ENCODE measurements around the gene DNAH6. TPM values are rescaled to one million over a fixed set of nuclear protein-coding genes. Genes with fewer than 3 reads are reported as not detected.

Gene DNAH6
- total and polyA plus RNA-seq, 4 donors = 1.9 to 16.9 (median 8.5) TPM

GRCh38 chr2:84526562-84526961, 10.3 kb downstream of the DNAH6 start:
- Histone ChIP-seq H3K4me3 (no peak overlapping the region), H3K36me3 (ENCODE audit: control insufficient read depth in 4 of 4, insufficient read depth in 4 of 4, low read length in 4 of 4) (no peaks in the 10 kb centered on the region), H3K27ac (ENCODE audit: low read depth in 1 of 2, low read length in 1 of 2) (no peak overlapping the region), H3K4me1 (ENCODE audit: control insufficient read depth in 5 of 5, insufficient read depth in 5 of 5, low read length in 5 of 5) (no peaks in the 10 kb centered on the region), H3K9me3 (ENCODE audit: control insufficient read depth in 4 of 4, insufficient read depth in 3 of 4, low read length in 3 of 4) (no peaks in the 10 kb centered on the region), H3K27me3 (ENCODE audit: control insufficient read depth in 3 of 3, insufficient read depth in 3 of 3, low read length in 2 of 3) (no peaks in the 10 kb centered on the region), H3K9ac (ENCODE audit: insufficient read depth in 1 of 2, low read length in 2 of 2) (no peak overlapping the region)
- DNase-seq (no peak), ATAC-seq (ENCODE audit: insufficient read depth, low FRiP score) (no peak)
- no peak for TF ChIP-seq CTCF (IDR thresholded peaks at IDR 0.05; ENCODE audit: control extremely low read depth, extremely low read depth)
- 60 to 77% methylated on average over 1 of the region's 1 CpG for WGBS, 2 donors

GRCh38 chr2:84527137-84528129, 11.1 kb downstream of the DNAH6 start:
- H3K4me1 ChIP-seq (ENCODE audit: control insufficient read depth in 5 of 5, insufficient read depth in 5 of 5, low read length in 5 of 5) = no peaks in the 10 kb centered on the region
- H3K27ac ChIP-seq (ENCODE audit: low read depth in 1 of 2, low read length in 1 of 2) = no peak overlapping the region
- ATAC-seq (ENCODE audit: insufficient read depth, low FRiP score) (no peak), DNase-seq (no peak)
- no peaks in the 10 kb centered on the region for H3K36me3 ChIP-seq (ENCODE audit: control insufficient read depth in 4 of 4, insufficient read depth in 4 of 4, low read length in 4 of 4)
- H3K27me3 ChIP-seq (ENCODE audit: control insufficient read depth in 3 of 3, insufficient read depth in 3 of 3, low read length in 2 of 3) = no peaks in the 10 kb centered on the region
- 75 to 85% methylated on average over 4 of the region's 4 CpGs for WGBS, 2 donors
- no peak overlapping the region for H3K4me3 ChIP-seq
- H3K9ac ChIP-seq (ENCODE audit: insufficient read depth in 1 of 2, low read length in 2 of 2) = no peak overlapping the region
- H3K9me3 ChIP-seq (ENCODE audit: control insufficient read depth in 4 of 4, insufficient read depth in 3 of 4, low read length in 3 of 4) = no peaks in the 10 kb centered on the region
- no peak for TF ChIP-seq CTCF (IDR thresholded peaks at IDR 0.05; ENCODE audit: control extremely low read depth, extremely low read depth)

DNA sequence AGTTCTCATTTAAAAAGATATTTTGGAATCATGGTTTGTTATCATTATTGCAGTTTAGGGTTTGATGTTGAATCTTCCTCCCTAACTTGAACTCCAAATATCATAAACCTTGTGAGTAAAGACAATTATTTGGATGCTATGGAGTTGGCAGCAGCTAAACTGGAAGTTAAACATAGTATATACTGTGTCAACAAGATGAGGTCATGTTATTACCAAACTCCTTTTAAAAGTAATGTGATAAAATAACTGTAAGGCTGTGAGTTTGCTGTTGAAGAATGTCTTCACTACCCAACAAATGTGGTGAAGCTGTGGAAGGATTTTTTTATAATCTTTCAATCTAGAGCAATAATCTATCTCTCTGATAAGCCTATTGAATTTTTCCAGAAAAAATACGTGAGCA, 16.0 kb downstream of the DNAH6 start:
- ATAC-seq (ENCODE audit: insufficient read depth, low FRiP score) (no peak), DNase-seq (peak in 1 of 3 donors; percentile 16)
- no peak overlapping the region for H3K27ac ChIP-seq (ENCODE audit: low read depth in 1 of 2, low read length in 1 of 2)
- TF ChIP-seq CTCF (IDR thresholded peaks at IDR 0.05; ENCODE audit: control extremely low read depth, extremely low read depth) = no peak
- H3K36me3 ChIP-seq (ENCODE audit: control insufficient read depth in 4 of 4, insufficient read depth in 4 of 4, low read length in 4 of 4) = no peaks in the 10 kb centered on the region
- no peak overlapping the region for H3K9ac ChIP-seq (ENCODE audit: insufficient read depth in 1 of 2, low read length in 2 of 2)
- no peak overlapping the region for H3K4me3 ChIP-seq
- WGBS, 2 donors = 76 to 93% methylated on average over 1 of the region's 1 CpG
- no peaks in the 10 kb centered on the region for H3K27me3 ChIP-seq (ENCODE audit: control insufficient read depth in 3 of 3, insufficient read depth in 3 of 3, low read length in 2 of 3)
- no peaks in the 10 kb centered on the region for H3K4me1 ChIP-seq (ENCODE audit: control insufficient read depth in 5 of 5, insufficient read depth in 5 of 5, low read length in 5 of 5)
- H3K9me3 ChIP-seq (ENCODE audit: control insufficient read depth in 4 of 4, insufficient read depth in 3 of 4, low read length in 3 of 4) = no peaks in the 10 kb centered on the region
